ENCODE results near the gene METRN. TPM values are rescaled to one million over a fixed set of nuclear protein-coding genes. Genes with fewer than 3 reads are reported as not detected.

METRN gene
- total RNA-seq, 2 donors from 2014 or later, result 52.0 to 78.2 TPM

GRCh38 chr16:683396-684070, 31.4 kb upstream of the METRN start:
- WGBS, result 11% methylated on average over 42 of the region's 57 CpGs
- TF ChIP-seq POLR2A (IDR thresholded peaks at IDR 0.05), result no peak
- TF ChIP-seq POLR2AphosphoS5 (IDR thresholded peaks at IDR 0.05), result no peak
- TF ChIP-seq CTCF (IDR thresholded peaks at IDR 0.05), result no peak
- H3K4me3 ChIP-seq, result peak overlapping the region; percentile 52 to 77
- H3K27ac ChIP-seq, result peak overlapping the region in 1 of 2 donors; percentile 74
- no peak for DNase-seq (ENCODE audit: low spot score)
- intact Hi-C loops (cut with DNase I), result no loop called here
- H3K27me3 ChIP-seq (replicated peaks; ENCODE audit: insufficient read depth), result no peaks in the 10 kb centered on the region
- H3K36me3 ChIP-seq, result peaks cover 7 to 10% of the 10 kb centered on the region in 2 donors
- peaks cover 25% of the 10 kb centered on the region for H3K4me1 ChIP-seq (replicated peaks)
- H3K9me3 ChIP-seq, result no peaks in the 10 kb centered on the region

GRCh38 chr16:684071-684794, 30.7 kb upstream of the METRN start, which contains the start of gene JMJD8:
TSS of gene JMJD8 (minus strand) at chr16:684334. CDS start at chr16:684319, 15 bp downstream.
- peak; percentile 96 for DNase-seq (ENCODE audit: low spot score)
- H3K4me3 ChIP-seq, result peak within 1 kb of the TSS; percentile 52 to 77
- intact Hi-C loops (cut with DNase I), result no loop called here
- H3K4me1 ChIP-seq (replicated peaks), result peaks cover 25% of the 10 kb centered on the region
- H3K36me3 ChIP-seq, result peaks cover 7 to 10% of the 10 kb centered on the region in 2 donors
- peak within 1 kb of the TSS; percentile 74 to 76 for H3K27ac ChIP-seq
- no peaks in the 10 kb centered on the region for H3K9me3 ChIP-seq
- no peaks in the 10 kb centered on the region for H3K27me3 ChIP-seq (replicated peaks; ENCODE audit: insufficient read depth)
- 1% methylated on average over 44 of the region's 91 CpGs for WGBS
- peak; percentile 39 for TF ChIP-seq POLR2A (IDR thresholded peaks at IDR 0.05)
- TF ChIP-seq POLR2AphosphoS5 (IDR thresholded peaks at IDR 0.05), result peak; percentile 98
- peak in 2 of 4 experiments; percentile 23 to 26 for TF ChIP-seq CTCF (IDR thresholded peaks at IDR 0.05)

- no peaks in the 10 kb centered on the region for H3K27me3 ChIP-seq (replicated peaks; ENCODE audit: insufficient read depth)
- no peak for DNase-seq (ENCODE audit: low spot score)
- WGBS, result 91% methylated on average over 61 of the region's 61 CpGs
- H3K9me3 ChIP-seq, result no peaks in the 10 kb centered on the region
- no peak for TF ChIP-seq POLR2A (IDR thresholded peaks at IDR 0.05)
- no peak for TF ChIP-seq CTCF (IDR thresholded peaks at IDR 0.05)
- TF ChIP-seq POLR2AphosphoS5 (IDR thresholded peaks at IDR 0.05), result no peak
- H3K4me3 ChIP-seq, result peak overlapping the region; percentile 52 to 77
- intact Hi-C loops (cut with DNase I), result no loop called here
- peaks cover 7 to 10% of the 10 kb centered on the region in 2 donors for H3K36me3 ChIP-seq
- peak overlapping the region; percentile 74 to 76 for H3K27ac ChIP-seq
- peaks cover 29% of the 10 kb centered on the region for H3K4me1 ChIP-seq (replicated peaks)
Measured at GRCh38 chr16:684961-685696, 29.8 kb upstream of the METRN start.

- Histone ChIP-seq H3K9me3 (no peaks in the 10 kb centered on the region), H3K4me1 (replicated peaks) (peaks cover 28% of the 10 kb centered on the region), H3K27me3 (replicated peaks; ENCODE audit: insufficient read depth) (no peaks in the 10 kb centered on the region), H3K4me3 (no peak overlapping the region), H3K27ac (no peak overlapping the region), H3K36me3 (peaks cover 7 to 10% of the 10 kb centered on the region in 2 donors)
- intact Hi-C loops (cut with DNase I), result no loop called here
- no peak for DNase-seq (ENCODE audit: low spot score)
- TF ChIP-seq POLR2A (IDR thresholded peaks at IDR 0.05), result no peak
- TF ChIP-seq CTCF (IDR thresholded peaks at IDR 0.05), result peak in 2 of 4 experiments; percentile 32 to 41
- WGBS, result 75% methylated on average over 7 of the region's 10 CpGs
Measured at GRCh38 chr16:685967-686366, 29.0 kb upstream of the METRN start.

Measured in prostate gland (tissue), 2 donors.